Nephron (organoid): ENCODE results near the gene SRL.

Source experiments
- H3K27ac Mint-ChIP-seq, 3 experiments: 2 replicates each; pipeline ENCODE4 v1.8.0; 2020; ENCODE audit warnings: mixed read lengths in 3 of 3, mild to moderate bottlenecking in 2 of 3, moderate library complexity in 1 of 3
- H3K27me3 Mint-ChIP-seq: 2 replicates; pipeline ENCODE4 v1.8.0; 2021; ENCODE audit warnings: low read depth, mild to moderate bottlenecking, moderate library complexity, mixed read lengths
- H3K36me3 Mint-ChIP-seq: 2 replicates; pipeline ENCODE4 v1.8.0; 2020; ENCODE audit warnings: low read depth, mixed read lengths
- H3K4me1 Mint-ChIP-seq: 2 replicates; pipeline ENCODE4 v1.8.0; 2020; ENCODE audit warnings: mixed read lengths
- H3K4me3 Mint-ChIP-seq, 3 experiments: 2 replicates each; pipeline ENCODE4 v1.8.0; 2020; ENCODE audit warnings: mild to moderate bottlenecking in 3 of 3, mixed read lengths in 3 of 3, moderate library complexity in 2 of 3
- H3K9me3 Mint-ChIP-seq: 2 replicates; pipeline ENCODE4 v1.8.0; 2020; ENCODE audit warnings: mixed read lengths
- CTCF ChIP-seq, 3 experiments: fragments of 200-600 bp; sonication (generic); IDR thresholded peaks; one replicate each; pipeline ENCODE4 v1.5.0; 2021; ENCODE audit warnings: antibody characterized with exemption in 3 of 3; ENCODE audit not compliant: unreplicated experiment in 3 of 3

The SRL gene

GRCh38 chr16:4239682-4240175 lies 2.2 kb downstream of the SRL start:
- peaks cover 80% of the 10 kb centered on the region for H3K4me1 Mint-ChIP-seq
- H3K27me3 Mint-ChIP-seq: no peaks in the 10 kb centered on the region
- H3K27ac Mint-ChIP-seq: peak overlapping the region; percentile 61 to 87 (median 80)
- H3K9me3 Mint-ChIP-seq: no peaks in the 10 kb centered on the region
- peak overlapping the region; percentile 26 to 87 (median 77) for H3K4me3 Mint-ChIP-seq
- TF ChIP-seq CTCF (IDR thresholded peaks at IDR 0.05; ENCODE audit: unreplicated experiment in 3 of 3): no peak
- H3K36me3 Mint-ChIP-seq: no peaks in the 10 kb centered on the region

DNA sequence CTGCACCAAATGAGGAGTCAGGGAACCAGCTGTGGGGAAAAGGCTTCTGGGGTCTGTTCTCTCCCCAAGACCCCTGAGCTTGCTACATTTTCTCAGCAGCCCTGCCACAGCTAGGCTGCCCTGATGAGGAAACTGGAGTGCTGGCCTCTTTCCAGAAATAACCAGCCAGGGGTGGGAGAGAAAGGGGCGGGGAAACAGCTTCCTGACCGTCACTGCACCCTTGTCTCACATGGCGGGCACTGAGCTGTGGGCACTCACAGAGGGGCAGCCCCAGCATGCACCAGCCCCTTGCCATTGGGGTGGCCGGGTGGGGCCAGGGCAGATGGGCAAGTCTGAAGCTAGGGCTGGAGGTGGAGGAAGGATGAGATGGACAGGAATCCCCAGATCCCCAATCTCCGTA lies 2.9 kb downstream of the SRL start:
- peaks cover 79% of the 10 kb centered on the region for H3K4me1 Mint-ChIP-seq
- no peaks in the 10 kb centered on the region for H3K27me3 Mint-ChIP-seq
- no peak for TF ChIP-seq CTCF (IDR thresholded peaks at IDR 0.05; ENCODE audit: unreplicated experiment in 3 of 3)
- H3K9me3 Mint-ChIP-seq: no peaks in the 10 kb centered on the region
- no peaks in the 10 kb centered on the region for H3K36me3 Mint-ChIP-seq
- H3K4me3 Mint-ChIP-seq: peak overlapping the region in 2 of 3 experiments; percentile 77 to 87
- H3K27ac Mint-ChIP-seq: peak overlapping the region in 2 of 3 experiments; percentile 80 to 87

GRCh38 chr16:4233431-4233830 lies 8.4 kb downstream of the SRL start:
- Mint-ChIP-seq H3K4me3 (peak overlapping the region in 1 of 3 experiments; percentile 53), H3K36me3 (no peaks in the 10 kb centered on the region), H3K27me3 (no peaks in the 10 kb centered on the region), H3K27ac (peak overlapping the region; percentile 71 to 94 (median 90)), H3K4me1 (peaks cover 65% of the 10 kb centered on the region), H3K9me3 (no peaks in the 10 kb centered on the region)
- TF ChIP-seq CTCF (IDR thresholded peaks at IDR 0.05; ENCODE audit: unreplicated experiment in 3 of 3): no peak

DNA sequence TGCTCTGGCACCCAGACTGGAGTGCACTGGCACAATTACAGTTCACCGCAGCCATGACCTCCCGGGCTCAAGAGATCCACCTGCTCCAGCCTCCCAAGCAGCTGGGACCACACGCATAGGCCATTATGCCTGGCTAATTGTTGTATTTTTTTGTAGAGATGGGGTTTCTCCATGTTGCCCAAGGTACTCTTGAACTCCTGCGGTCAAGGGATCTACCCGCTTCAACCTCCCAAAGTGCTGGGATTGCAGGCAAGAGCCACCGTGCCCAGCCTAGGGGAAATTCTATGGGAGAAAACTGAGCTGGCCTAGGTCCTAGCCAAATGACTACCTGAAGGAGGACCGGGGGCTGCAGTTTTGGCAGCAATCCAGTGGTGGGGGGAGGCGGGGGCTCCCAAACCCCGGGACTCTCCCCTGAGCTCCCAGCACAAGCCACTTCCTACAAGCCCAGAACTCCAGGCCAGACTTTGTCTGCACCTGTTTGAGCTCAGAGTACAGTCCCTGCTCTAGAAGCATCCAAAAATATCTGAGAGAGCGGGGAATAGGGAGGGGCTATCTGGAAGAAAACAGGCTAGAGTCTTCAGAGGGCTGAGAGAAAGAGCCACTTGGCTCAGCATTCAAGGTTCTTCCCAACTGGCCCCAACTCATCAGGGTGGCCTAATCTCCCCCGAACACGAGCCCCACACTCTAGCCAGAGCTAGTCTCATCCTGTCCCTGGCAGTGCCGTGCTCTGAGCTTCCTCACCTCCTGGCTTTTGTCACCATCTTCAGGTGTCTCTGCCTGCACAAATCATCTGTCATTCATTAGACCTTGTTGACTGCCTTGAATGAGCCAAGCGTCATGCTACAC lies 9.1 kb downstream of the SRL start:
- H3K4me1 Mint-ChIP-seq: peaks cover 61% of the 10 kb centered on the region
- no peaks in the 10 kb centered on the region for H3K27me3 Mint-ChIP-seq
- peak overlapping the region; percentile 71 to 94 (median 90) for H3K27ac Mint-ChIP-seq
- no peaks in the 10 kb centered on the region for H3K9me3 Mint-ChIP-seq
- H3K36me3 Mint-ChIP-seq: no peaks in the 10 kb centered on the region
- peak overlapping the region in 1 of 3 experiments; percentile 53 for H3K4me3 Mint-ChIP-seq
- TF ChIP-seq CTCF (IDR thresholded peaks at IDR 0.05; ENCODE audit: unreplicated experiment in 3 of 3): no peak

GRCh38 chr16:4231886-4232285 lies 10.0 kb downstream of the SRL start:
- H3K4me1 Mint-ChIP-seq: peaks cover 52% of the 10 kb centered on the region
- H3K27ac Mint-ChIP-seq: peak overlapping the region in 1 of 3 experiments; percentile 28
- H3K36me3 Mint-ChIP-seq: no peaks in the 10 kb centered on the region
- H3K27me3 Mint-ChIP-seq: no peaks in the 10 kb centered on the region
- no peak for TF ChIP-seq CTCF (IDR thresholded peaks at IDR 0.05; ENCODE audit: unreplicated experiment in 3 of 3)
- no peaks in the 10 kb centered on the region for H3K9me3 Mint-ChIP-seq
- no peak overlapping the region for H3K4me3 Mint-ChIP-seq
